Right lobe of liver (tissue), 4 donors: Measurements from ENCODE around the gene IGF1R.

ENCODE experiments used
- POLR2A ChIP-seq: fragments of 450-650 bp; IDR thresholded peaks from one replicate; pipeline ENCODE4 v1.6.1; 2017; ENCODE audit warnings: antibody characterized with exemption, mild to moderate bottlenecking
- TF ChIP-seq, protein P1 (sequence below), 4 donors: fragments of 200-600 bp in 3 of 4; fragments of 450-650 bp in 1 of 4; IDR thresholded peaks; one replicate each; pipeline versions ENCODE4 v1.5.1 to v1.8.0; 2016 to 2022; ENCODE audit warnings: antibody characterized with exemption in 4 of 4, mild to moderate bottlenecking in 2 of 4
- donor health status: DM: no; HTN: no; CAD: no.
- donor health status: DM: no; HTN: no; CAD: no.
- donor health status: DM: no; HTN: yes; CAD: no.

DNA sequence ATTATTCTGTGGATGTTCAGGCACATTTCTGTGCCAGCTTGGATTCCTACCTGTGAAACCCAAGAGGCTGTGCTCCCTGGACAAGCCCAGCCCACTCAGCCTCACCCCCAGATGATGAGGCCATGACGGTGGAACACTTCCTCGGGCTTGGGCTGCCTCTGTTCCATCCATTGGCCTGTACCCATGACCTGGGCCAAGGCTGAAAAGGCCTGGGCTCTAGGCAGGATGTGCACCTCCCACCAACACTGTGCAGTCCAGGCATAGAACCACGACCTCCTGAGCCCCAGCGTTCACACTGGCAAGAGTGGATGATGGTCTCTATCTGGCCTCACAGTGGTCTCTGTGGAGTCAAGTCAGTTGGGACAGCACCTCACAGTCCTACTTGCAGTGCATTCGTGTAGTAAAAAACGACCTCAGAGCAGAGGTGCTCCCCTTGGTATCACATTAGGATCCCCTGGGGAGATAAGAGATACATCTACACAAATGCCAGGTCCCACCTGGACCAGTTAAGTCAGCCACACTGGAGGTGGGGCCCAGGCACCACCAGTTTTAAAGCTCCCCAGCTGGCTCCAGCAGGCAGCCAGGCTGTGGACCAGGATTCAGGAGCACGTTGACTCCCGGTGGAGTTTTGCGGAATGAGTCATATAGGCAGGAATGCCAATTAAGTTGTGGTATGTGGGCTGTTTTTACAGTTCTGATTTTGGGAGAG, 39.0 kb upstream of the IGF1R start:
- TF ChIP-seq, protein P1, sequence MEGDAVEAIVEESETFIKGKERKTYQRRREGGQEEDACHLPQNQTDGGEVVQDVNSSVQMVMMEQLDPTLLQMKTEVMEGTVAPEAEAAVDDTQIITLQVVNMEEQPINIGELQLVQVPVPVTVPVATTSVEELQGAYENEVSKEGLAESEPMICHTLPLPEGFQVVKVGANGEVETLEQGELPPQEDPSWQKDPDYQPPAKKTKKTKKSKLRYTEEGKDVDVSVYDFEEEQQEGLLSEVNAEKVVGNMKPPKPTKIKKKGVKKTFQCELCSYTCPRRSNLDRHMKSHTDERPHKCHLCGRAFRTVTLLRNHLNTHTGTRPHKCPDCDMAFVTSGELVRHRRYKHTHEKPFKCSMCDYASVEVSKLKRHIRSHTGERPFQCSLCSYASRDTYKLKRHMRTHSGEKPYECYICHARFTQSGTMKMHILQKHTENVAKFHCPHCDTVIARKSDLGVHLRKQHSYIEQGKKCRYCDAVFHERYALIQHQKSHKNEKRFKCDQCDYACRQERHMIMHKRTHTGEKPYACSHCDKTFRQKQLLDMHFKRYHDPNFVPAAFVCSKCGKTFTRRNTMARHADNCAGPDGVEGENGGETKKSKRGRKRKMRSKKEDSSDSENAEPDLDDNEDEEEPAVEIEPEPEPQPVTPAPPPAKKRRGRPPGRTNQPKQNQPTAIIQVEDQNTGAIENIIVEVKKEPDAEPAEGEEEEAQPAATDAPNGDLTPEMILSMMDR (IDR thresholded peaks at IDR 0.05) = no peak
- no peak for TF ChIP-seq POLR2A
